Vein endothelial cell (primary cell): ENCODE measurements around the gene MSX2. TPM values are rescaled to one million over a fixed set of nuclear protein-coding genes. Genes with fewer than 3 reads are reported as not detected.

Source experiments
- small RNA-seq: library from RNA; depleted of rRNA; stranded (forward); fragments of <200 nt; gene quantifications from one replicate; pipeline ENCODE3, GENCODE V24; 2012
- total RNA-seq: library from RNA; depleted of rRNA; stranded (reverse); fragments of >200 nt; gene quantifications from 2 replicates; pipeline ENCODE4 v1.2.3, GENCODE V29; 2012

Gene MSX2
- total RNA-seq, result not detected in 2 replicates

GRCh38 chr5:174724484-174725260 is at the start of gene MSX2:
Gene MSX2 (plus strand): TSS chr5:174724582. CDS start chr5:174724660, 78 bp downstream.

Small RNAs within 50 kb of the gene (small RNA-seq; reads per million reads assigned to genes)
- not detected for gene MIR4634
